NCI-H345 (cell line): ENCODE data around the gene SYF2.

Experiments
- DNase-seq: peaks from one replicate; lab custom pipeline; 2025; lab: John Stamatoyannopoulos, UW

Gene SYF2

GRCh38 chr1:25184001-25184762 is 48.1 kb downstream of the SYF2 start:
- DNase-seq: no peak

DNA sequence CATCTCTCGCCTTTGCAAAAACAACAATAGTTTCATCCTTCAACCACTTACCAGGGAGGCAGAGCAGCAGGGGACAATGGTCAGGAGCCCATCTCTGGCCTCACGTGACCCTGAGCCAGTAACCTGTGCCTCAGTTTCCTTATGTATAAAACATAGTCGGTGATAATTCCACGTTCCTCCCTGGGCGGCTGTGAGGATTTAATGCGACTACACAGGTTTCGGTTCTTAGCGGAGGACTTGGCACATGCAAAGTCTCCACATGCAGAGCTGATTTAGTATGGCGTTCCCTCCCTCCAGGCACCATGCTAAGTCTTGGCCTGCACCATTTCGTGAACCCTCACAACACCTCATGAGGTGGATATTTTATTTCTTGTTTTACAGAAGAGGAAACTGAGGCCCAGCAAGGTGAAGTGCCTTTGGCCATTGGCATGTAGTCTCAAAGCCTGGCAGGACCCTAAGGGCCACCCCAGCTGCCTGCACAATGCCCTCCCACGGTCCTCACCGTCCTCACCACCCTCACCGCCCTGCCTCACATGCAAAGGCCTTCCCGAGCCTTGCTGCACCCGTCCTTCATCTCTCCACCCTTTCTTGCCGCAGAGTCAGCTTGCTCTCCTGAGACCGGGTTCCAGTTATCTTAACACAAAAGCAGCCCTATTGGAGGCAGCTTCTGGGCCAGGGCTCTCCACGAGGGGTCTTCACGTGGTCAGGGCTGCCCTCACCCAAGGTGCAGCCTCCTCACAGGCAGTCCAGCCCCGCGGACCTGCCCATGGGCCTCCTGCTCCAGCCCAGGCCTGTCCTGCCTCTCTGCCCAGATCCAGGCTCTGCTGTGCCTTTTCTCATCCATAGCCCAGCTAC is 48.9 kb downstream of the SYF2 start:
- DNase-seq: no peak

DNA sequence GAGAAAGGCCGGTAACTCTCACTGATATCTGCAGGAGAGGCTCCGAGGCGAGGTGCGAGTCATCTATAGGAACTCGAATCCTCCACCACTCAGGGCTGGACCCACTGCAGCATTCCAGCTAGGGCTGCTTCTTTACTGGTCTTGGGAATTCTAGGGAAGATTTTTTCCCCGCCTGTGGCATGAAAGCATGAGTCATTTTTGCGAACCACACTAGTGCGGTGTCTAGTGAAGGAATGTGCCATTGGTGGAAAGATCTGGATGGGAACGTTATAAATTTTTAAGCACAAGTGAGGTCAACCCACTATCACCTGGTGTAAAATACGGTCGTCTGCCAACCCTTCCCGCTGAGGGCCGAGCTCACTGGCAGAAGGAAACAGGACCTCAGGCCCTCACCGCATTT is 49.7 kb downstream of the SYF2 start:
- DNase-seq: no peak

GRCh38 chr1:25180996-25181395 is 51.3 kb downstream of the SYF2 start:
- DNase-seq: no peak

GRCh38 chr1:25178917-25179561 is 53.3 kb downstream of the SYF2 start:
- no peak for DNase-seq

DNA sequence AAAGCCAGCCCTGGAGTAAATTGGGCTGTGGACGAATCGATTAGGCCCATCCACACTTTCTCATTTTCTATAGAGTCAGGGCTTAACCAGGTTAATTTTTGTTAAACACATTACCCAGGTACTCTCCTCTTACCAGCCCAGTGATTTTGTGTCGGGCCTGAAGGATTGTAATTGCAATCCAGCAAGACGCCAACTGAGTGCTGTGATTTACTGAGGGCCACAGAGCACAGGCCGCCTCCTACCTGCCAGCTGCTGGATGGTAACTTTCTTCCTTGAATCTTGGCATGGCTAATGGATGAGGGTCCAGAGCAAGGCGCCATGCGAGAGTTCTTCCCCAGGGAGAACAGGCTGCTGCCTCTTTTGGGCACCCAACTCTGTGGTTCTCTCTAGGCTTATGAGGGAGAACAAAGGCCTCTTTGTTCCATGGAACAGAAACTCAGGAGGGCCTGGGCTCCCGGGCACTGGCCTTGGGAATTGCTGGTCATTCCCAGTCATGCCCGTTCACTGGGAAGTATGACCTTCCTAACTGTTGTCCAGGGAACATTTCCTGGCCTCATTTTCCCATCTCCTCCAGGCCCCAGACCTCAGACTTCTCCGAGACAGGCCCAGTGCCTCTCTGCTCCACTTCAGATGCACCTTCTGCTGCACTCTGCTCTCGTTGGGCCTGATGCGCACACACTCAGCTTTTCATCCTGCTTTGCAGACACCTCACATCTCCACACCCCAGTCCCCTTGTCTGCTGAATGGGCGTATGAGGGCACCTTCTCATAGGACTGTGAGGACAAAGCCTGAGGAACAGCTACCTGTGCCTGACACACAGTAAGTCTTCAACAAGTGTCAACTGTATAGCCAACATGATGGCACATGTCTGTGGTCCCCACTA is 57.3 kb downstream of the SYF2 start:
- no peak for DNase-seq

DNA sequence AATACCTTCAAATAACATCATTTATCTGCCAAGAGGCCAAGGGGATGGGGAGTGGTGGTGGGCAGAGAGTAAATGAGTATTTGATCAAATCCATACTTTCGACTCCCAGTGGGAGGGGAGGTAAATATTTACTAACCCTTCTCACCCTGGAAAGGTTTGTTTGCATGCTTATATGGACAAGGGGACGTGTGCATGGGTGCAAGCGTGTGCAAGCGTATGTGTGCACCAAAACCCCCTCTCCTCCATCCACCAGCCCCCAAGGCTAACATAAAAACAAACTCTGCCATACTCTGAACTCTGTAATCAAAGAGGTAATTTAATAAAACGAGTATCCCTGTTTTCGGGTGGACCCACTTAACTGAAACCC is 58.0 kb downstream of the SYF2 start:
- DNase-seq: no peak

GRCh38 chr1:25173809-25174340 is 58.4 kb downstream of the SYF2 start:
- DNase-seq: no peak
